HepG2 (cell line): Measurements from ENCODE around the gene ZNRF3. TPM values are rescaled to one million over a fixed set of nuclear protein-coding genes. Genes with fewer than 3 reads are reported as not detected.

Experiments used
- ATAC-seq: fragments of 200-7000 bp; cut with Tn5 transposase; 3 replicates; pipeline ENCODE4 v1.9.1; 2020; ENCODE audit warnings: mild to moderate bottlenecking, moderate library complexity
- BruUV-seq: library from RNA; stranded (reverse); fragments of 400-500 nt; replicated peaks from 2 replicates; lab custom pipeline; 2021; lab: Mats Ljungman, UMichigan
- CTCF ChIA-PET: fragments of 300-600 bp; formaldehyde crosslinking; extraction: SDS; loops from one replicate; lab custom pipeline; 2021; ENCODE audit warnings: low total read pairs, inconsistent platforms, low intra/inter-chr PET ratio; lab: Yijun Ruan, JAX
- POLR2A ChIA-PET: fragments of 350-600 bp; sonication (Branson Sonifier 250); formaldehyde crosslinking; loops from one replicate; lab custom pipeline; 2020; ENCODE audit warnings: antibody characterized with exemption, inconsistent platforms; lab: Yijun Ruan, JAX
- DNase-seq: peaks from one replicate; pipeline ENCODE4 v3.0.0-alpha.2; 2015; ENCODE audit warnings: low spot score
- FAIRE-seq: peaks from 3 replicates; lab custom pipeline; 2011; peaks lifted over from hg19 to GRCh38; lab: Jason Lieb, UNC
- H2AFZ ChIP-seq: one replicate; pipeline ENCODE4 v1.6.1; 2011; ENCODE audit warnings: low read length, inconsistent platforms
- H3K27ac ChIP-seq: fragments of 300-600 bp; 3 replicates; pipeline ENCODE4 v1.8.0; 2011; ENCODE audit warnings: mixed run types, mild to moderate bottlenecking, mixed read lengths, low read length, inconsistent platforms; ENCODE audit not compliant: insufficient read depth; ENCODE audit errors: extremely low read length
- H3K27me3 ChIP-seq, 2 experiments: fragments of 200-600 bp in 1 of 2; 2 replicates in 1 of 2; 3 replicates in 1 of 2; pipeline versions ENCODE4 v1.6.0 to v1.8.0; 2011; ENCODE audit warnings: low read length in 2 of 2, mild to moderate bottlenecking in 2 of 2, moderate library complexity in 2 of 2, inconsistent platforms in 1 of 2; ENCODE audit not compliant: insufficient read depth in 2 of 2, control insufficient read depth in 1 of 2
- H3K36me3 ChIP-seq, 2 experiments: fragments of 200-600 bp in 1 of 2; replicated peaks in 1 of 2; 2 replicates in 1 of 2; 3 replicates in 1 of 2; pipeline versions ENCODE4 v1.5.1 to v1.8.0; 2011; ENCODE audit warnings: low read length in 2 of 2, inconsistent platforms in 1 of 2; ENCODE audit not compliant: insufficient read depth in 2 of 2, control insufficient read depth in 1 of 2
- H3K4me1 ChIP-seq: 2 replicates; pipeline ENCODE4 v1.5.1; 2012; ENCODE audit warnings: low read length, inconsistent platforms; ENCODE audit not compliant: insufficient read depth
- H3K4me2 ChIP-seq: 2 replicates; pipeline ENCODE4 v1.6.0; 2011; ENCODE audit warnings: low read depth, low read length, inconsistent platforms
- H3K4me3 ChIP-seq, 3 experiments: fragments of 200-600 bp in 1 of 3; sonication (generic), shearing (Covaris generic) in 1 of 3; replicated peaks in 1 of 3; 2 replicates each; pipeline ENCODE4 v1.5.1; 2011 to 2016; ENCODE audit warnings: low read length in 3 of 3, inconsistent platforms in 2 of 3, low read depth in 2 of 3, mild to moderate bottlenecking in 2 of 3, control low read depth in 1 of 3, mixed read lengths in 1 of 3; ENCODE audit not compliant: insufficient read depth in 1 of 3
- H3K79me2 ChIP-seq: one replicate; pipeline ENCODE4 v1.6.1; 2011; ENCODE audit warnings: low read length, inconsistent platforms; ENCODE audit not compliant: insufficient read depth
- H3K9ac ChIP-seq: 2 replicates; pipeline ENCODE4 v1.6.0; 2011; ENCODE audit warnings: mild to moderate bottlenecking, low read depth, low read length, inconsistent platforms; ENCODE audit not compliant: insufficient read depth
- H3K9me3 ChIP-seq: 2 replicates; pipeline ENCODE4 v1.5.1; 2012; ENCODE audit warnings: mild to moderate bottlenecking, low read length
- H4K20me1 ChIP-seq: 2 replicates; pipeline ENCODE4 v1.6.0; 2011; ENCODE audit warnings: inconsistent platforms, mild to moderate bottlenecking, low read length, moderate library complexity; ENCODE audit not compliant: insufficient read depth
- AGO2 ChIP-seq: fragments of 200-400 bp; formaldehyde crosslinking; optimal IDR thresholded peaks from 2 replicates; pipeline ENCODE3; 2017; ENCODE audit warnings: mild to moderate bottlenecking, low read depth, low read length, moderate library complexity
- ARNT2 ChIP-seq: sonication (generic); formaldehyde crosslinking; IDR thresholded peaks from 2 replicates; pipeline ENCODE4 v1.8.0; 2022; ENCODE audit warnings: mild to moderate bottlenecking, low read depth, missing genetic modification reagents, moderate library complexity
- HNRNPL ChIP-seq: fragments of 200-400 bp; formaldehyde crosslinking; IDR thresholded peaks from 2 replicates; pipeline ENCODE4 v1.6.1; 2017; ENCODE audit warnings: mild to moderate bottlenecking, low read depth, low read length
- KDM5A ChIP-seq: fragments of 200-600 bp; sonication (generic); IDR thresholded peaks from 2 replicates; pipeline ENCODE4 v1.7.0; 2018; ENCODE audit warnings: antibody characterized with exemption, mild to moderate bottlenecking, low read length, borderline replicate concordance
- KLF16 ChIP-seq, 2 experiments: sonication (generic) in 1 of 2; formaldehyde crosslinking in 1 of 2; IDR thresholded peaks; 2 replicates each; pipeline versions ENCODE4 v1.6.1 to v1.8.0; 2016 to 2023; ENCODE audit warnings: missing genetic modification reagents in 2 of 2, missing compliant biosample characterization in 1 of 2
- MED8 ChIP-seq: sonication (generic); formaldehyde crosslinking; IDR thresholded peaks from 2 replicates; pipeline ENCODE4 v1.8.1; 2023; ENCODE audit warnings: mild to moderate bottlenecking, missing genetic modification reagents; ENCODE audit not compliant: insufficient replicate concordance
- MXD4 ChIP-seq: IDR thresholded peaks from 2 replicates; pipeline ENCODE4 v1.6.1; 2016; ENCODE audit warnings: mild to moderate bottlenecking, missing biosample characterization, missing genetic modification reagents
- MYC ChIP-seq: sonication (generic); formaldehyde crosslinking; IDR thresholded peaks from 2 replicates; pipeline ENCODE4 v1.9.0; 2021; ENCODE audit warnings: missing genetic modification reagents, borderline replicate concordance
- POLR2G ChIP-seq: fragments of 200-400 bp; formaldehyde crosslinking; IDR thresholded peaks from 2 replicates; pipeline ENCODE4 v1.6.1; 2018; ENCODE audit warnings: mild to moderate bottlenecking, low read depth, low read length, moderate library complexity
- RBFOX2 ChIP-seq: fragments of 200-400 bp; formaldehyde crosslinking; IDR thresholded peaks from 2 replicates; pipeline ENCODE4 v1.6.1; 2017; ENCODE audit warnings: low read depth, mild to moderate bottlenecking, low read length
- SAP130 ChIP-seq: IDR thresholded peaks from 2 replicates; pipeline ENCODE4 v1.6.1; 2016; ENCODE audit warnings: low read depth
- TAF1 ChIP-seq: sonication (generic); formaldehyde crosslinking; IDR thresholded peaks from 2 replicates; pipeline ENCODE4 v1.4.0; 2020; ENCODE audit warnings: missing genetic modification reagents
- ZNF12 ChIP-seq: sonication (generic); formaldehyde crosslinking; IDR thresholded peaks from 2 replicates; pipeline ENCODE4 v1.5.0; 2020; ENCODE audit warnings: missing genetic modification reagents
- ZNF598 ChIP-seq: sonication (generic); formaldehyde crosslinking; IDR thresholded peaks from 2 replicates; pipeline ENCODE4 v1.5.1; 2020; ENCODE audit warnings: mild to moderate bottlenecking, missing genetic modification reagents, borderline replicate concordance
- ZNF839 ChIP-seq: sonication (generic); formaldehyde crosslinking; IDR thresholded peaks from 2 replicates; pipeline ENCODE4 v1.4.0; 2020; ENCODE audit warnings: missing genetic modification reagents, mild to moderate bottlenecking, borderline replicate concordance
- WGBS: methylation state at CpG from one replicate; pipeline ENCODE4 v1.1.6; 2017; ENCODE audit warnings: low lambda C conversion rate; 5-methylcytosine and 5-hydroxymethylcytosine counted together
- in situ Hi-C: cut with HindIII; loops from 2 replicates; pipeline ENCODE4 v1.10.0; 2017; ENCODE audit warnings: low pct_unique_long_range_greater_than_20kb; ENCODE audit not compliant: extremely low pct_ligation_motif_present
- intact Hi-C: fragments of 100-400 bp; cut with micrococcal nuclease; formaldehyde crosslinking; loops from one replicate; pipeline ENCODE4 v1.10.0; 2022; ENCODE audit not compliant: unreplicated experiment
- polyA plus RNA-seq, 8 experiments: library from polyadenylated mRNA; depleted of rRNA in 3 of 8; stranded (reverse) in 7 of 8; unstranded in 1 of 8; fragments of >200 nt; fragmentation: Illumina TruSeq in 4 of 8; extraction: Trizol in 4 of 8; gene quantifications; 2 replicates each; pipeline versions ENCODE4 v1.2.1 to v1.2.3, GENCODE V29; 2011 to 2016; ENCODE audit warnings: low read depth in 4 of 8, missing spikeins in 1 of 8, mixed read lengths in 1 of 8; ENCODE audit not compliant: insufficient read depth in 1 of 8
- total RNA-seq, 5 experiments: library from RNA; depleted of rRNA; stranded (reverse); fragments of >200 nt; fragmentation: Illumina TruSeq; extraction: Trizol; gene quantifications; 2 replicates each; pipeline ENCODE4 v1.2.3, GENCODE V29; 2016; ENCODE audit warnings: low read depth in 1 of 5
- TF ChIP-seq, protein P1 (sequence below): sonication (generic); formaldehyde crosslinking; IDR thresholded peaks from 2 replicates; pipeline ENCODE4 v1.4.0; 2020; ENCODE audit warnings: mild to moderate bottlenecking, missing genetic modification reagents, borderline replicate concordance
- TF ChIP-seq, protein P2 (sequence below): sonication (generic); formaldehyde crosslinking; IDR thresholded peaks from 2 replicates; pipeline ENCODE4 v1.5.0; 2020; ENCODE audit warnings: missing genetic modification reagents, mild to moderate bottlenecking, borderline replicate concordance

Gene ZNRF3
- total and polyA plus RNA-seq, 2 of the 13 experiments (the other 11 are each of a cell fraction or from before 2014, with no cell fraction given): 20.3 to 36.7 TPM

- Histone ChIP-seq H3K9ac (peak overlapping the region; percentile 76), H4K20me1 (peaks cover 30% of the 10 kb centered on the region), H3K79me2 (peaks cover 51% of the 10 kb centered on the region), H3K36me3 (peaks cover 0 to 2% of the 10 kb centered on the region in 2 experiments; a peak in 1 of 5 replicates), H3K27me3 (no peaks in the 10 kb centered on the region; a peak in 1 of 5 replicates), H2AFZ (no peak overlapping the region), H3K4me3 (peak overlapping the region; percentile 97), H3K4me2 (peak overlapping the region; percentile 85), H3K9me3 (no peaks in the 10 kb centered on the region), H3K4me1 (peaks cover 58% of the 10 kb centered on the region), H3K27ac (peak overlapping the region; percentile 67)
- 2% methylated on average over 11 of the region's 78 CpGs for WGBS
- ChIA-PET CTCF (no interaction called here), POLR2A (interaction anchor here (0.6 to 2.6 kb wide), 20 partner anchors 8 to 156 kb away, joined by 3 to 22 read pairs (median 4); no protein-coding TSS in a partner anchor)
- in situ Hi-C loops (no loop called here), intact Hi-C loops (loop anchor here (2.0 kb wide), 1 partner anchor 19 kb away; no protein-coding TSS in a partner anchor)
- BruUV-seq: no TSS peak
- FAIRE-seq (no peak), ATAC-seq (peak; percentile 15), DNase-seq (no peak)
- TF ChIP-seq, protein P1, sequence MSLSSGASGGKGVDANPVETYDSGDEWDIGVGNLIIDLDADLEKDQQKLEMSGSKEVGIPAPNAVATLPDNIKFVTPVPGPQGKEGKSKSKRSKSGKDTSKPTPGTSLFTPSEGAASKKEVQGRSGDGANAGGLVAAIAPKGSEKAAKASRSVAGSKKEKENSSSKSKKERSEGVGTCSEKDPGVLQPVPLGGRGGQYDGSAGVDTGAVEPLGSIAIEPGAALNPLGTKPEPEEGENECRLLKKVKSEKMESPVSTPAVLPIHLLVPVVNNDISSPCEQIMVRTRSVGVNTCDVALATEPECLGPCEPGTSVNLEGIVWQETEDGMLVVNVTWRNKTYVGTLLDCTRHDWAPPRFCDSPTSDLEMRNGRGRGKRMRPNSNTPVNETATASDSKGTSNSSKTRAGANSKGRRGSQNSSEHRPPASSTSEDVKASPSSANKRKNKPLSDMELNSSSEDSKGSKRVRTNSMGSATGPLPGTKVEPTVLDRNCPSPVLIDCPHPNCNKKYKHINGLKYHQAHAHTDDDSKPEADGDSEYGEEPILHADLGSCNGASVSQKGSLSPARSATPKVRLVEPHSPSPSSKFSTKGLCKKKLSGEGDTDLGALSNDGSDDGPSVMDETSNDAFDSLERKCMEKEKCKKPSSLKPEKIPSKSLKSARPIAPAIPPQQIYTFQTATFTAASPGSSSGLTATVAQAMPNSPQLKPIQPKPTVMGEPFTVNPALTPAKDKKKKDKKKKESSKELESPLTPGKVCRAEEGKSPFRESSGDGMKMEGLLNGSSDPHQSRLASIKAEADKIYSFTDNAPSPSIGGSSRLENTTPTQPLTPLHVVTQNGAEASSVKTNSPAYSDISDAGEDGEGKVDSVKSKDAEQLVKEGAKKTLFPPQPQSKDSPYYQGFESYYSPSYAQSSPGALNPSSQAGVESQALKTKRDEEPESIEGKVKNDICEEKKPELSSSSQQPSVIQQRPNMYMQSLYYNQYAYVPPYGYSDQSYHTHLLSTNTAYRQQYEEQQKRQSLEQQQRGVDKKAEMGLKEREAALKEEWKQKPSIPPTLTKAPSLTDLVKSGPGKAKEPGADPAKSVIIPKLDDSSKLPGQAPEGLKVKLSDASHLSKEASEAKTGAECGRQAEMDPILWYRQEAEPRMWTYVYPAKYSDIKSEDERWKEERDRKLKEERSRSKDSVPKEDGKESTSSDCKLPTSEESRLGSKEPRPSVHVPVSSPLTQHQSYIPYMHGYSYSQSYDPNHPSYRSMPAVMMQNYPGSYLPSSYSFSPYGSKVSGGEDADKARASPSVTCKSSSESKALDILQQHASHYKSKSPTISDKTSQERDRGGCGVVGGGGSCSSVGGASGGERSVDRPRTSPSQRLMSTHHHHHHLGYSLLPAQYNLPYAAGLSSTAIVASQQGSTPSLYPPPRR (CRISPR knock-in tag): 0 out of 2 replicates have a peak, but pooled peaks have one; percentile 28
- TF ChIP-seq ZNF598 (CRISPR knock-in tag) (peak; percentile 68; the same call in 1 of the 2 replicates), ARNT2 (CRISPR knock-in tag) (no peak), ZNF839 (0 out of 2 replicates have a peak, but pooled peaks have one; percentile 21), AGO2 (peak; percentile 95), POLR2G (peak; percentile 62), HNRNPL (no peak), SAP130 (peak; percentile 17; the same call in 1 of the 2 replicates), RBFOX2 (peak; percentile 83), TAF1 (CRISPR knock-in tag) (peak; percentile 50), KLF16 (CRISPR knock-in tag; IDR thresholded peaks at IDR 0.05) (no peak), MED8 (CRISPR knock-in tag) (no peak), KDM5A (0 out of 2 replicates have a peak, but pooled peaks have one; percentile 26), ZNF12 (no peak), MXD4 (0 out of 2 replicates have a peak, but pooled peaks have one; percentile 41), MYC (CRISPR knock-in tag) (peak; percentile 42; the same call in 1 of the 2 replicates)
- TF ChIP-seq, protein P2, sequence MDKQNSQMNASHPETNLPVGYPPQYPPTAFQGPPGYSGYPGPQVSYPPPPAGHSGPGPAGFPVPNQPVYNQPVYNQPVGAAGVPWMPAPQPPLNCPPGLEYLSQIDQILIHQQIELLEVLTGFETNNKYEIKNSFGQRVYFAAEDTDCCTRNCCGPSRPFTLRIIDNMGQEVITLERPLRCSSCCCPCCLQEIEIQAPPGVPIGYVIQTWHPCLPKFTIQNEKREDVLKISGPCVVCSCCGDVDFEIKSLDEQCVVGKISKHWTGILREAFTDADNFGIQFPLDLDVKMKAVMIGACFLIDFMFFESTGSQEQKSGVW: no peak
Measured at GRCh38 chr22:28883917-28884746, 760 bp downstream of the ZNRF3 start.
